ENCODE measurements around the gene ARPP21.

DNA sequence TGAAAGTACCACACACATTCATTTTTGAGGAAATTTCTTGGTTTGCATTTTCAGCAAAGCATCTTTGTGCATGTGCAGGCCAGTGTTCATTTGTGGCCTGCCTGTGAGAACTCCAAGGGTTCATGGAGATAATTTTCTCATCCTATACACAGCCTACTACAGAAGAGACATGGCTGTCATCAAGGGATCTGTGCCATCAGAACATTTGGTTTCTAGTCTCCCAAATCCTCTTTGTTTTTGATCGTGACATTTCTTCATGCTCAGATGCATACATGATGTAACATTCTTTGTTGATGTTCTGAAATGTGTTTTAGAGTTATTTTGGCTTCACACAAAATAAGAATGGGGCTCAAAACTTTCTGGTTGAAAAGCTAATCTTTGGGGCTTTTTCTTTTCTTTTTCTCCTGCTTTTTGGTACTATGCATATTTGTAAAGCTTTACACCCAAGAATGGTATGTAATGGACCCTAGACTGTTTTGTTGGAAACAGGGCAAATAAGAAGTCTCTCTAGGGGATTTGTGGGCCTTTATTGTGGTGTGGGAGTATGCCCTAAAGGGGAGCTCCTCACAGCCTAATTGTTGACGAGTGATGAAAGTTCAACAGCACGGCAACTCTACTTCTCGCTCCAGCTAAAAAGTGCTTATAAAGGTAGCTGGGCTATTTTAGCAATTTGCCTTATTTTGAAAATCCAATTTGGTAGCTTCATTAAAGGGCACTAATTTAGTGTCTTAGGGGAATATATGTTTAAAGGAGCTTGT lies 3.2 kb upstream of the ARPP21 start:
- TF ChIP-seq SALL2 (tag by site-specific recombination; IDR thresholded peaks at IDR 0.05; ENCODE audit: borderline replicate concordance) (no peak), ZNF302 (tag by site-specific recombination; IDR thresholded peaks at IDR 0.05; ENCODE audit: low read depth) (no peak), ZNF660 (tag by site-specific recombination; IDR thresholded peaks at IDR 0.05) (no peak), ZBTB8A (tag by site-specific recombination; IDR thresholded peaks at IDR 0.05) (no peak), ZNF138 (tag by site-specific recombination; IDR thresholded peaks at IDR 0.05; ENCODE audit: borderline replicate concordance) (no peak), TCF7L2 (IDR thresholded peaks at IDR 0.05; ENCODE audit: borderline replicate concordance, low read depth, low read length) (no peak), ZNF19 (tag by site-specific recombination; IDR thresholded peaks at IDR 0.05; ENCODE audit: low read depth) (no peak), ZNF184 (tag by site-specific recombination; IDR thresholded peaks at IDR 0.05) (no peak)
- TF ChIP-seq, protein P1, sequence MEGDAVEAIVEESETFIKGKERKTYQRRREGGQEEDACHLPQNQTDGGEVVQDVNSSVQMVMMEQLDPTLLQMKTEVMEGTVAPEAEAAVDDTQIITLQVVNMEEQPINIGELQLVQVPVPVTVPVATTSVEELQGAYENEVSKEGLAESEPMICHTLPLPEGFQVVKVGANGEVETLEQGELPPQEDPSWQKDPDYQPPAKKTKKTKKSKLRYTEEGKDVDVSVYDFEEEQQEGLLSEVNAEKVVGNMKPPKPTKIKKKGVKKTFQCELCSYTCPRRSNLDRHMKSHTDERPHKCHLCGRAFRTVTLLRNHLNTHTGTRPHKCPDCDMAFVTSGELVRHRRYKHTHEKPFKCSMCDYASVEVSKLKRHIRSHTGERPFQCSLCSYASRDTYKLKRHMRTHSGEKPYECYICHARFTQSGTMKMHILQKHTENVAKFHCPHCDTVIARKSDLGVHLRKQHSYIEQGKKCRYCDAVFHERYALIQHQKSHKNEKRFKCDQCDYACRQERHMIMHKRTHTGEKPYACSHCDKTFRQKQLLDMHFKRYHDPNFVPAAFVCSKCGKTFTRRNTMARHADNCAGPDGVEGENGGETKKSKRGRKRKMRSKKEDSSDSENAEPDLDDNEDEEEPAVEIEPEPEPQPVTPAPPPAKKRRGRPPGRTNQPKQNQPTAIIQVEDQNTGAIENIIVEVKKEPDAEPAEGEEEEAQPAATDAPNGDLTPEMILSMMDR (tag by site-specific recombination; IDR thresholded peaks at IDR 0.05): no peak
- TF ChIP-seq, protein P2, sequence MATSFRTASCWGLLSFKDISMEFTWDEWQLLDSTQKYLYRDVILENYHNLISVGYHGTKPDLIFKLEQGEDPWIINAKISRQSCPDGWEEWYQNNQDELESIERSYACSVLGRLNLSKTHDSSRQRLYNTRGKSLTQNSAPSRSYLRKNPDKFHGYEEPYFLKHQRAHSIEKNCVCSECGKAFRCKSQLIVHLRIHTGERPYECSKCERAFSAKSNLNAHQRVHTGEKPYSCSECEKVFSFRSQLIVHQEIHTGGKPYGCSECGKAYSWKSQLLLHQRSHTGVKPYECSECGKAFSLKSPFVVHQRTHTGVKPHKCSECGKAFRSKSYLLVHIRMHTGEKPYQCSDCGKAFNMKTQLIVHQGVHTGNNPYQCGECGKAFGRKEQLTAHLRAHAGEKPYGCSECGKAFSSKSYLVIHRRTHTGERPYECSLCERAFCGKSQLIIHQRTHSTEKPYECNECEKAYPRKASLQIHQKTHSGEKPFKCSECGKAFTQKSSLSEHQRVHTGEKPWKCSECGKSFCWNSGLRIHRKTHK (tag by site-specific recombination; IDR thresholded peaks at IDR 0.05): no peak
